HG03039 (cell line): ENCODE data around the gene ZSCAN25.
"Not testable (repeated sequence)": the region's sequence is repeated elsewhere in the genome, so short reads cannot be mapped to it uniquely, and the experiment has no call there.

Experiments
- ATAC-seq: cut with Tn5 transposase; IDR thresholded peaks from one replicate; pipeline ENCODE4 v1.9.1; 2021; ENCODE audit warnings: mild to moderate bottlenecking, moderate library complexity; ENCODE audit not compliant: unreplicated experiment

Gene ZSCAN25

GRCh38 chr7:99616359-99617191 is at the start of gene ZSCAN25:
Gene ZSCAN25, plus strand, starts transcription at chr7:99616946. Its CDS starts 2,661 bp downstream, at chr7:99619607.
- ATAC-seq = peak; percentile 87

GRCh38 chr7:99568770-99569169 is 48.0 kb upstream of the ZSCAN25 start:
- not testable (repeated sequence) for ATAC-seq

- ATAC-seq = no peak
Observed at GRCh38 chr7:99571768-99572167, 45.0 kb upstream of the ZSCAN25 start.

- ATAC-seq = no peak
Observed at GRCh38 chr7:99573257-99573656, 43.5 kb upstream of the ZSCAN25 start.

GRCh38 chr7:99576251-99576650 is 40.5 kb upstream of the ZSCAN25 start:
- ATAC-seq = no peak

GRCh38 chr7:99579281-99579955 is 37.3 kb upstream of the ZSCAN25 start:
- no peak for ATAC-seq

GRCh38 chr7:99579956-99580777 is 36.6 kb upstream of the ZSCAN25 start:
- ATAC-seq = no peak

- not testable (repeated sequence) for ATAC-seq
Observed at GRCh38 chr7:99580778-99581332, 35.9 kb upstream of the ZSCAN25 start.

GRCh38 chr7:99588868-99589267 is 27.9 kb upstream of the ZSCAN25 start:
- ATAC-seq = no peak

GRCh38 chr7:99594948-99595745 is 21.6 kb upstream of the ZSCAN25 start:
- ATAC-seq = no peak

- no peak for ATAC-seq
Observed at GRCh38 chr7:99596408-99596955, 20.3 kb upstream of the ZSCAN25 start.

- ATAC-seq = no peak
Observed at GRCh38 chr7:99597762-99598501, 18.8 kb upstream of the ZSCAN25 start, which contains the start of gene TMEM225B. Gene TMEM225B, plus strand, starts transcription at chr7:99598267. Its CDS starts 6,122 bp downstream, at chr7:99604389.

- no peak for ATAC-seq
Observed at GRCh38 chr7:99599836-99600235, 16.9 kb upstream of the ZSCAN25 start.

- no peak for ATAC-seq
Observed at GRCh38 chr7:99601656-99602310, 15.0 kb upstream of the ZSCAN25 start.

GRCh38 chr7:99605527-99605926 is 11.2 kb upstream of the ZSCAN25 start:
- ATAC-seq = no peak

GRCh38 chr7:99606531-99606930 is 10.2 kb upstream of the ZSCAN25 start:
- ATAC-seq = no peak

GRCh38 chr7:99607548-99607947 is 9.2 kb upstream of the ZSCAN25 start:
- ATAC-seq = no peak

GRCh38 chr7:99614495-99614894 is 2.3 kb upstream of the ZSCAN25 start:
- no peak for ATAC-seq

GRCh38 chr7:99615989-99616358 is 772 bp upstream of the ZSCAN25 start:
- ATAC-seq = no peak
